Ishikawa (cell line): ENCODE results near the gene RHOBTB3.
A peak's percentile ranks its signal among the peaks of the same experiment; 100 is the strongest.

Experiments used
- CEBPB ChIP-seq: IDR thresholded peaks from 2 replicates; pipeline ENCODE4 v1.6.1; 2012
- CREB1 ChIP-seq: IDR thresholded peaks from 2 replicates; pipeline ENCODE4 v1.6.1; 2012; ENCODE audit warnings: low read depth
- EGR1 ChIP-seq: IDR thresholded peaks from 2 replicates; pipeline ENCODE4 v1.6.1; 2012
- EP300 ChIP-seq: IDR thresholded peaks from 2 replicates; pipeline ENCODE4 v1.6.1; 2012; ENCODE audit warnings: borderline replicate concordance
- FOXM1 ChIP-seq: IDR thresholded peaks from 2 replicates; pipeline ENCODE4 v1.6.1; 2012; ENCODE audit warnings: low read depth, borderline replicate concordance
- NFIC ChIP-seq: IDR thresholded peaks from 2 replicates; pipeline ENCODE4 v1.6.1; 2012
- RAD21 ChIP-seq: IDR thresholded peaks from 2 replicates; pipeline ENCODE4 v1.6.1; 2012; ENCODE audit warnings: low read depth
- TAF1 ChIP-seq: IDR thresholded peaks from 2 replicates; pipeline ENCODE4 v1.6.1; 2012; ENCODE audit warnings: low read depth, mild to moderate bottlenecking
- TCF12 ChIP-seq: IDR thresholded peaks from 2 replicates; pipeline ENCODE4 v1.6.1; 2012; ENCODE audit warnings: low read depth
- TEAD4 ChIP-seq: IDR thresholded peaks from 2 replicates; pipeline ENCODE4 v1.6.1; 2012
- YY1 ChIP-seq: IDR thresholded peaks from 2 replicates; pipeline ENCODE4 v1.6.1; 2012; ENCODE audit warnings: low read depth
- ZBTB7A ChIP-seq: IDR thresholded peaks from 2 replicates; pipeline ENCODE4 v1.6.1; 2012; ENCODE audit warnings: low read depth
- TF ChIP-seq, protein P1 (sequence below): IDR thresholded peaks from 2 replicates; pipeline ENCODE4 v1.6.1; 2012; ENCODE audit warnings: low read depth, mild to moderate bottlenecking
- TF ChIP-seq, protein P2 (sequence below): IDR thresholded peaks from 2 replicates; pipeline ENCODE4 v1.6.1; 2012
- TF ChIP-seq, protein P3 (sequence below): IDR thresholded peaks from 2 replicates; pipeline ENCODE4 v1.6.1; 2012

RHOBTB3 gene

DNA sequence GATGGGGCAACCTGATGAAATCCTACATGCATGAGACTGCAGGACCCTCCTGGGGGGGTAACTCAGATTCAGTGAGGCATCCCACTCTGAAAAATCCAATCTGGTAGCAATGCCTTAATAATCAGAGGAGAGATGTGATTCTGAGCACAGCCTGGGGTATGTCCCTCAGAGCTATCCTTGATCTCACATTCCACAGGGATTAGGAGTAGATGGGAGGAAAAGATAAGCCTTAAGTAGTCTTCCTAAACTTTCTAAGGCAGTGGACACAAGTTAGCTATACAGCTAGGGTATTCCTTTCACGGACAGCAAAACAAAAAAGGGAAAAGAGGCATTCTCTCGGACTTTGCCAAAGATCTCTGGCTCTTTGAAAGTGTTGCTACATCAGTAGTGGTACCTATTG is 44.5 kb upstream of the RHOBTB3 start:
- TF ChIP-seq RAD21 (no peak), NFIC (no peak), CEBPB (no peak), EGR1 (no peak), TEAD4 (no peak), TCF12 (no peak), ZBTB7A (no peak), YY1 (no peak), EP300 (no peak), TAF1 (no peak)
- TF ChIP-seq, protein P1, sequence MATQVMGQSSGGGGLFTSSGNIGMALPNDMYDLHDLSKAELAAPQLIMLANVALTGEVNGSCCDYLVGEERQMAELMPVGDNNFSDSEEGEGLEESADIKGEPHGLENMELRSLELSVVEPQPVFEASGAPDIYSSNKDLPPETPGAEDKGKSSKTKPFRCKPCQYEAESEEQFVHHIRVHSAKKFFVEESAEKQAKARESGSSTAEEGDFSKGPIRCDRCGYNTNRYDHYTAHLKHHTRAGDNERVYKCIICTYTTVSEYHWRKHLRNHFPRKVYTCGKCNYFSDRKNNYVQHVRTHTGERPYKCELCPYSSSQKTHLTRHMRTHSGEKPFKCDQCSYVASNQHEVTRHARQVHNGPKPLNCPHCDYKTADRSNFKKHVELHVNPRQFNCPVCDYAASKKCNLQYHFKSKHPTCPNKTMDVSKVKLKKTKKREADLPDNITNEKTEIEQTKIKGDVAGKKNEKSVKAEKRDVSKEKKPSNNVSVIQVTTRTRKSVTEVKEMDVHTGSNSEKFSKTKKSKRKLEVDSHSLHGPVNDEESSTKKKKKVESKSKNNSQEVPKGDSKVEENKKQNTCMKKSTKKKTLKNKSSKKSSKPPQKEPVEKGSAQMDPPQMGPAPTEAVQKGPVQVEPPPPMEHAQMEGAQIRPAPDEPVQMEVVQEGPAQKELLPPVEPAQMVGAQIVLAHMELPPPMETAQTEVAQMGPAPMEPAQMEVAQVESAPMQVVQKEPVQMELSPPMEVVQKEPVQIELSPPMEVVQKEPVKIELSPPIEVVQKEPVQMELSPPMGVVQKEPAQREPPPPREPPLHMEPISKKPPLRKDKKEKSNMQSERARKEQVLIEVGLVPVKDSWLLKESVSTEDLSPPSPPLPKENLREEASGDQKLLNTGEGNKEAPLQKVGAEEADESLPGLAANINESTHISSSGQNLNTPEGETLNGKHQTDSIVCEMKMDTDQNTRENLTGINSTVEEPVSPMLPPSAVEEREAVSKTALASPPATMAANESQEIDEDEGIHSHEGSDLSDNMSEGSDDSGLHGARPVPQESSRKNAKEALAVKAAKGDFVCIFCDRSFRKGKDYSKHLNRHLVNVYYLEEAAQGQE, result no peak

- TF ChIP-seq NFIC, result no peak
- no peak for TF ChIP-seq ZBTB7A
- TF ChIP-seq, protein P2, sequence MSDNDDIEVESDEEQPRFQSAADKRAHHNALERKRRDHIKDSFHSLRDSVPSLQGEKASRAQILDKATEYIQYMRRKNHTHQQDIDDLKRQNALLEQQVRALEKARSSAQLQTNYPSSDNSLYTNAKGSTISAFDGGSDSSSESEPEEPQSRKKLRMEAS, result no peak
- TF ChIP-seq FOXM1, result no peak
- TF ChIP-seq, protein P3, sequence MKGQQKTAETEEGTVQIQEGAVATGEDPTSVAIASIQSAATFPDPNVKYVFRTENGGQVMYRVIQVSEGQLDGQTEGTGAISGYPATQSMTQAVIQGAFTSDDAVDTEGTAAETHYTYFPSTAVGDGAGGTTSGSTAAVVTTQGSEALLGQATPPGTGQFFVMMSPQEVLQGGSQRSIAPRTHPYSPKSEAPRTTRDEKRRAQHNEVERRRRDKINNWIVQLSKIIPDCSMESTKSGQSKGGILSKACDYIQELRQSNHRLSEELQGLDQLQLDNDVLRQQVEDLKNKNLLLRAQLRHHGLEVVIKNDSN, result no peak
- TF ChIP-seq EP300, result no peak
- no peak for TF ChIP-seq EGR1
- no peak for TF ChIP-seq RAD21
- TF ChIP-seq YY1, result no peak
- no peak for TF ChIP-seq TEAD4
- TF ChIP-seq TAF1, result no peak
- no peak for TF ChIP-seq CREB1
- TF ChIP-seq, protein P1, result no peak
- no peak for TF ChIP-seq CEBPB
Observed at GRCh38 chr5:95689680-95690079, 41.5 kb upstream of the RHOBTB3 start.

GRCh38 chr5:95690333-95690732 is 40.8 kb upstream of the RHOBTB3 start:
- TF ChIP-seq YY1 (no peak), ZBTB7A (no peak)

DNA sequence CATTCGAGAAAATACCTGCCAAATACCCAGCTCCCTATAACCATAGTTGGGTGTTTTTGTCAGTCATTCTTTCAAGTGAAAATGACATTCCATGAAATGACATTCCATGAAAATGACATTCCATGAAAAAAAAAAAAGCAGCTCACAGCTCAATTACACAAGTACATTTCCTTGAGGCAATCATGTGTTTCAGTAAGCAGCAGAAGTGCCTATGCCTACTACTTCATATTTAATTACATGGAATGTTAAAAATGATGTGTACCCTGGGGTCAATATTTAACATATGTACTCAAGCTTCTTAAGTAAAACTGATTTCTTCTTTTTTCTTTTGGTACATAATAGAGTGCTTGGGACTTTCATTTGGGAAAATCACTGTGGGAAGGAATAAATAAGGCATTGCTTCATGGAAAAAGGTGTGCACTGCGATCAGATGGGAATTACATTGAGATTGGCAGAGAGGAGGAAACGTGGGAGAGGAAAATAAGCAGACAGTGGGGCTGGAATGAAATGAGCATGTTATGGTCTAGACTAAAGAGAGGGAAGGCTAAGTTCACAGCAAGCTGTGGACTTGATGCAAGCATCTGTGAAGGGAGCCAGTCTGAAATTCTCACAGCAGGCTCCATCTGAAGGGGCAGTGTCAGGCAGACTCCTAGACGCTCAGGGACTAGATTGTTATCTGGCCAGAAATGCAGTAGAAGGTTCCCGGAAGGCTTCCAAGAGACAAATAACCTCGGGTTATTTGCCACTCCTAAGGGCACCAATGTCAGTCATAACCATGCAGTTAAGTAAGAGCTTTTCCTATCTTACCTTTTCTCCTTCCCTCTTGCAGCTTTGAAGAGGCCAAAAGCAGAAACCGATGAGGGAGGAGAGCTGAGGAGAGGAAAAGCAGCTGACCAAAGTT is 33.1 kb upstream of the RHOBTB3 start:
- TF ChIP-seq RAD21 (peak; percentile 2; the same call in 1 of the 2 replicates), CREB1 (no peak), TCF12 (no peak), EP300 (peak; percentile 69), CEBPB (0 out of 2 replicates have a peak, but pooled peaks have one; percentile 35), TEAD4 (peak; percentile 94), NFIC (peak; percentile 25; the same call in 1 of the 2 replicates), FOXM1 (peak; percentile 53; the same call in 1 of the 2 replicates)
- TF ChIP-seq, protein P2, result 0 out of 2 replicates have a peak, but pooled peaks have one; percentile 10
- TF ChIP-seq, protein P3, result no peak

DNA sequence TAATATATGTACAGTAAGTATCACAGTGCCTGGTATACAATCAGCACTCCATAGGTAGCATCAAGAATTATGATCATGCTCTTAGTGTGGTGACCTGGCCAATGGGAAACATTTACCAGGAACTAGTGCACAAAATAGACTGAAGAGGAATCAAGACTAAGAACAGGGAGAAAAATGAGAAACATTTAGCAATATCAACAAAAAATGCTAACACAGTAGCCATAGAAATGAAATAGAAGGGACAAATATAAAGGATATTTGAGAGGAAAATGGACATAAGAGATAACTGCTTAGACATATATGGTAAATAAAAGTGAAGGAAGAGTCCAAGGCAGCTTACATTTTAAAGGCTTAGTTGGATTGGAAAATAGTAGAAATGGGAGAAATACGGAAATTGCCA is 31.8 kb upstream of the RHOBTB3 start:
- TF ChIP-seq TAF1, result no peak
- TF ChIP-seq, protein P3, result no peak
- no peak for TF ChIP-seq EGR1
- no peak for TF ChIP-seq TEAD4
- TF ChIP-seq FOXM1, result no peak
- TF ChIP-seq ZBTB7A, result no peak
- TF ChIP-seq TCF12, result no peak
- no peak for TF ChIP-seq NFIC
- no peak for TF ChIP-seq CREB1
- TF ChIP-seq, protein P2, result no peak
- TF ChIP-seq, protein P1, result no peak
- no peak for TF ChIP-seq CEBPB
- TF ChIP-seq YY1, result no peak
- TF ChIP-seq RAD21, result no peak
